A549 (cell line): ENCODE measurements around the gene UBQLN1. TPM values are rescaled to one million over a fixed set of nuclear protein-coding genes. Genes with fewer than 3 reads are reported as not detected.
A peak's percentile ranks its signal among the peaks of the same experiment; 100 is the strongest.

ENCODE experiments used
- ATAC-seq, 2 experiments: fragments of 200-7000 bp in 1 of 2; fragments of >200 bp in 1 of 2; cut with Nextera tagmentation in 1 of 2; cut with Tn5 transposase in 1 of 2; 3 replicates each; pipeline versions ENCODE4 v1.8.0 to v1.9.1; 2018 to 2020; ENCODE audit warnings: mild to moderate bottlenecking in 1 of 2, moderate library complexity in 1 of 2
- CTCF ChIA-PET: fragments of 300-600 bp; sonication (Branson Sonifier 250); formaldehyde crosslinking; extraction: SDS; loops from one replicate; lab custom pipeline; 2021; ENCODE audit warnings: antibody characterized with exemption, inconsistent platforms; lab: Yijun Ruan, JAX
- POLR2A ChIA-PET: fragments of 350-600 bp; formaldehyde crosslinking; extraction: SDS; loops from one replicate; lab custom pipeline; 2021; ENCODE audit warnings: antibody characterized with exemption, inconsistent platforms; lab: Yijun Ruan, JAX
- DNase-seq, 2 experiments: peaks; one replicate each; pipeline versions ENCODE4 v3.0.0 to v3.0.0-alpha.2; 2011 to 2016; ENCODE audit warnings: low read depth in 1 of 2, low spot score in 1 of 2
- FAIRE-seq: peaks from 2 replicates; lab custom pipeline; 2011; peaks lifted over from hg19 to GRCh38; lab: Jason Lieb, UNC
- H3K27ac ChIP-seq, 2 experiments: fragments of >200 bp; sonication (Bioruptor Twin); formaldehyde crosslinking; 3 replicates each; pipeline ENCODE4 v1.5.1; 2016 to 2017
- H3K4me1 ChIP-seq: fragments of >200 bp; sonication (Bioruptor Twin); formaldehyde crosslinking; 3 replicates; pipeline ENCODE4 v1.6.1; 2016
- H3K4me2 ChIP-seq: fragments of >200 bp; sonication (Bioruptor Twin); formaldehyde crosslinking; 3 replicates; pipeline ENCODE4 v1.6.1; 2016
- H3K4me3 ChIP-seq: fragments of >200 bp; sonication (Bioruptor Twin); formaldehyde crosslinking; 3 replicates; pipeline ENCODE4 v1.5.1; 2016
- H3K9me3 ChIP-seq: fragments of >200 bp; sonication (Bioruptor Twin); formaldehyde crosslinking; 3 replicates; pipeline ENCODE4 v1.6.1; 2016
- BHLHE40 ChIP-seq: IDR thresholded peaks from 2 replicates; pipeline ENCODE4 v1.6.1; 2012; ENCODE audit warnings: low read depth, low read length, inconsistent platforms
- EHF ChIP-seq: fragments of 250-450 bp; sonication (Bioruptor Pico); IDR thresholded peaks from 2 replicates; pipeline ENCODE4 v1.5.0; 2020; ENCODE audit warnings: mild to moderate bottlenecking
- EHMT2 ChIP-seq: fragments of 200-600 bp; sonication (generic); IDR thresholded peaks from 2 replicates; pipeline ENCODE4 v1.6.1; 2016; ENCODE audit warnings: antibody characterized with exemption, low read depth, mild to moderate bottlenecking, moderate library complexity
- GATA3 ChIP-seq: IDR thresholded peaks from 2 replicates; pipeline ENCODE4 v1.6.1; 2012; ENCODE audit warnings: borderline replicate concordance
- HEYL ChIP-seq: fragments of 250-450 bp; sonication (Bioruptor Pico); IDR thresholded peaks from 2 replicates; pipeline ENCODE4 v1.8.0; 2021; ENCODE audit warnings: mild to moderate bottlenecking, moderate library complexity
- JUN ChIP-seq, 2 experiments: fragments of >200 bp; sonication (Bioruptor Twin); formaldehyde crosslinking; IDR thresholded peaks; 2 replicates in 1 of 2; 3 replicates in 1 of 2; pipeline ENCODE4 v1.6.1; 2016 to 2017
- KDM1A ChIP-seq: fragments of 200-600 bp; sonication (generic); IDR thresholded peaks from 2 replicates; pipeline ENCODE4 v1.6.1; 2016; ENCODE audit warnings: low read depth, mild to moderate bottlenecking
- MAZ ChIP-seq: fragments of 150-350 bp; IDR thresholded peaks from 2 replicates; pipeline ENCODE4 v1.6.1; 2014; ENCODE audit warnings: antibody characterized with exemption, low read depth, low read length, borderline replicate concordance
- MYC ChIP-seq: IDR thresholded peaks from 2 replicates; pipeline ENCODE4 v1.6.1; 2012; ENCODE audit warnings: mild to moderate bottlenecking, inconsistent platforms, low read length, improper control_type of control experiment, borderline replicate concordance
- NFE2L2 ChIP-seq: fragments of 150-350 bp; conservative IDR thresholded peaks from 2 replicates; pipeline ENCODE4 v1.6.1; 2014; ENCODE audit warnings: low read length
- NPAS2 ChIP-seq: fragments of 250-450 bp; sonication (Bioruptor Pico); IDR thresholded peaks from 2 replicates; pipeline ENCODE4 v1.8.0; 2022; ENCODE audit warnings: mild to moderate bottlenecking, moderate library complexity, borderline replicate concordance
- PHF8 ChIP-seq: fragments of 200-600 bp; sonication (generic); IDR thresholded peaks from 2 replicates; pipeline ENCODE4 v1.6.1; 2016; ENCODE audit warnings: low read depth, mild to moderate bottlenecking, antibody characterized with exemption, moderate library complexity, borderline replicate concordance
- POLR2A ChIP-seq: IDR thresholded peaks from 2 replicates; pipeline ENCODE4 v1.6.1; 2012; ENCODE audit warnings: mild to moderate bottlenecking, low read length
- RAD21 ChIP-seq, 2 experiments: fragments of >200 bp in 1 of 2; sonication (Bioruptor Twin) in 1 of 2; formaldehyde crosslinking in 1 of 2; IDR thresholded peaks in 1 of 2; conservative IDR thresholded peaks in 1 of 2; 2 replicates in 1 of 2; 3 replicates in 1 of 2; pipeline ENCODE4 v1.6.1; 2012 to 2018; ENCODE audit warnings: inconsistent platforms in 1 of 2
- RFX5 ChIP-seq: fragments of 450-650 bp; IDR thresholded peaks from 2 replicates; pipeline ENCODE4 v1.7.1; 2014; ENCODE audit warnings: antibody characterized with exemption, mild to moderate bottlenecking, moderate library complexity
- RNF2 ChIP-seq: fragments of 200-600 bp; sonication (generic); IDR thresholded peaks from 2 replicates; pipeline ENCODE4 v1.6.1; 2016; ENCODE audit warnings: low read depth, mild to moderate bottlenecking, antibody characterized with exemption, moderate library complexity, borderline replicate concordance
- SREBF2 ChIP-seq: fragments of 450-650 bp; IDR thresholded peaks from 2 replicates; pipeline ENCODE4 v1.6.1; 2014; ENCODE audit warnings: mild to moderate bottlenecking, moderate library complexity
- TP53 ChIP-seq: fragments of 250-450 bp; sonication (Bioruptor Pico); IDR thresholded peaks from 2 replicates; pipeline ENCODE4 v1.5.0; 2021; ENCODE audit warnings: mild to moderate bottlenecking, moderate library complexity
- ZC3H11A ChIP-seq: fragments of 450-650 bp; IDR thresholded peaks from 2 replicates; pipeline ENCODE4 v1.6.1; 2014; ENCODE audit warnings: antibody characterized with exemption, mild to moderate bottlenecking
- ZFP36 ChIP-seq: fragments of 450-650 bp; IDR thresholded peaks from 2 replicates; pipeline ENCODE4 v1.6.1; 2014; ENCODE audit warnings: borderline replicate concordance; ENCODE audit not compliant: partially characterized antibody
- WGBS: methylation state at CpG from one replicate; pipeline ENCODE4 v1.1.6; 2017; ENCODE audit errors: missing lambda C conversion rate; 5-methylcytosine and 5-hydroxymethylcytosine counted together
- polyA plus RNA-seq, 4 experiments: library from polyadenylated mRNA; depleted of rRNA in 3 of 4; stranded (reverse); fragments of >200 nt; fragmentation: RNase III in 1 of 4; extraction: RNeasy Plus Mini Kit Qiagen cat#74134 plus additional on column Dnase treatment in 1 of 4; gene quantifications; 2 replicates in 3 of 4; 3 replicates in 1 of 4; pipeline ENCODE4 v1.2.3, GENCODE V29; 2011 to 2017
- TF ChIP-seq, protein P1 (sequence below): fragments of >200 bp; sonication (Bioruptor Twin); formaldehyde crosslinking; IDR thresholded peaks from 3 replicates; pipeline ENCODE4 v1.6.1; 2016
- TF ChIP-seq, protein P2 (sequence below): fragments of >200 bp; sonication (Bioruptor Twin); formaldehyde crosslinking; IDR thresholded peaks from 2 replicates; pipeline ENCODE4 v1.6.1; 2016
- TF ChIP-seq, protein P3 (sequence below): fragments of >200 bp; sonication (Bioruptor Twin); formaldehyde crosslinking; IDR thresholded peaks from 3 replicates; pipeline ENCODE4 v1.5.1; 2016
- TF ChIP-seq, protein P4 (sequence below): fragments of 250-450 bp; sonication (Bioruptor Pico); IDR thresholded peaks from 2 replicates; pipeline ENCODE4 v1.5.0; 2020; ENCODE audit warnings: low read depth, mild to moderate bottlenecking, moderate library complexity
- TF ChIP-seq, protein P5 (sequence below): IDR thresholded peaks from 2 replicates; pipeline ENCODE4 v1.6.1; 2012; ENCODE audit warnings: low read depth, borderline replicate concordance
- TF ChIP-seq, protein P6 (sequence below): fragments of 150-350 bp; IDR thresholded peaks from 2 replicates; pipeline ENCODE4 v1.6.1; 2014; ENCODE audit warnings: low read depth, mild to moderate bottlenecking, low read length

Gene UBQLN1
- polyA plus RNA-seq, 2 of the 4 experiments (the other 2 are of a cell fraction), result 93.5 to 187 TPM

DNA sequence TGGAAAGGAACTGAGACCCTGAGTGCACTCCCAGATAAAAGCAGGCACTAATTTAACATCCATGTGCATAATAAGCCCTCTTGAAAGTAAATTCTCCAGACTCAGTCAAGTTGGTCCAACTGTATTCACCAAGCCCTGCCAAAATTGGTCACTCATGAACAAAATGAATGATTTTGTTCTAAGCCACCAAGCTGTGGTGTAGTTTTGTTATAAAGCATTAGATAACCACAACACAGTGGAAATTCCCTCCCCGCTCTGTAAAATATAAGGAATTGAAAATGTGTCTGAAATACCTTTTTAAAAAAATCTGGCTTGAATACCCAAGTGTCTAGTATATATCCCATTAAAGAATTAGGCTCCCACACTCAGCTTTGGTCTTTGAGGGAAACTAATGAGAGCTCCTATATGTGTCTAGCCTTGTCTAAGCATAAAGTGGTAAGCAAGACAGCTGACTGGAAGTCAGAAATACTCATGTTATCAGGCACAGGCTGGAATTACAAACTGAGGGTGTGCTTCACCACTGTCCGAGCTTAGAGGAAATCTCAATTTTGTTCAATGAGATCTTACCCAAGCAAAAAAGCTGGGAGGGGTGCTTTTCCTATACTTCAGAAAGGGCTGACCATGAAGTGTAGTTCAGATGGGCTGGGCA is 51.6 kb downstream of the UBQLN1 start:
- TF ChIP-seq NPAS2 (CRISPR knock-in tag) (no peak), NFE2L2 (no peak), KDM1A (no peak), BHLHE40 (no peak), POLR2A (no peak), TP53 (CRISPR knock-in tag) (no peak), HEYL (no peak), MAZ (no peak), SREBF2 (no peak)
- TF ChIP-seq, protein P1, sequence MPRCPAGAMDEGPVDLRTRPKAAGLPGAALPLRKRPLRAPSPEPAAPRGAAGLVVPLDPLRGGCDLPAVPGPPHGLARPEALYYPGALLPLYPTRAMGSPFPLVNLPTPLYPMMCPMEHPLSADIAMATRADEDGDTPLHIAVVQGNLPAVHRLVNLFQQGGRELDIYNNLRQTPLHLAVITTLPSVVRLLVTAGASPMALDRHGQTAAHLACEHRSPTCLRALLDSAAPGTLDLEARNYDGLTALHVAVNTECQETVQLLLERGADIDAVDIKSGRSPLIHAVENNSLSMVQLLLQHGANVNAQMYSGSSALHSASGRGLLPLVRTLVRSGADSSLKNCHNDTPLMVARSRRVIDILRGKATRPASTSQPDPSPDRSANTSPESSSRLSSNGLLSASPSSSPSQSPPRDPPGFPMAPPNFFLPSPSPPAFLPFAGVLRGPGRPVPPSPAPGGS, result no peak
- TF ChIP-seq, protein P2, sequence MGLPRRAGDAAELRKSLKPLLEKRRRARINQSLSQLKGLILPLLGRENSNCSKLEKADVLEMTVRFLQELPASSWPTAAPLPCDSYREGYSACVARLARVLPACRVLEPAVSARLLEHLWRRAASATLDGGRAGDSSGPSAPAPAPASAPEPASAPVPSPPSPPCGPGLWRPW, result no peak
- TF ChIP-seq, protein P3, sequence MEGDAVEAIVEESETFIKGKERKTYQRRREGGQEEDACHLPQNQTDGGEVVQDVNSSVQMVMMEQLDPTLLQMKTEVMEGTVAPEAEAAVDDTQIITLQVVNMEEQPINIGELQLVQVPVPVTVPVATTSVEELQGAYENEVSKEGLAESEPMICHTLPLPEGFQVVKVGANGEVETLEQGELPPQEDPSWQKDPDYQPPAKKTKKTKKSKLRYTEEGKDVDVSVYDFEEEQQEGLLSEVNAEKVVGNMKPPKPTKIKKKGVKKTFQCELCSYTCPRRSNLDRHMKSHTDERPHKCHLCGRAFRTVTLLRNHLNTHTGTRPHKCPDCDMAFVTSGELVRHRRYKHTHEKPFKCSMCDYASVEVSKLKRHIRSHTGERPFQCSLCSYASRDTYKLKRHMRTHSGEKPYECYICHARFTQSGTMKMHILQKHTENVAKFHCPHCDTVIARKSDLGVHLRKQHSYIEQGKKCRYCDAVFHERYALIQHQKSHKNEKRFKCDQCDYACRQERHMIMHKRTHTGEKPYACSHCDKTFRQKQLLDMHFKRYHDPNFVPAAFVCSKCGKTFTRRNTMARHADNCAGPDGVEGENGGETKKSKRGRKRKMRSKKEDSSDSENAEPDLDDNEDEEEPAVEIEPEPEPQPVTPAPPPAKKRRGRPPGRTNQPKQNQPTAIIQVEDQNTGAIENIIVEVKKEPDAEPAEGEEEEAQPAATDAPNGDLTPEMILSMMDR, result no peak
- TF ChIP-seq, protein P4, sequence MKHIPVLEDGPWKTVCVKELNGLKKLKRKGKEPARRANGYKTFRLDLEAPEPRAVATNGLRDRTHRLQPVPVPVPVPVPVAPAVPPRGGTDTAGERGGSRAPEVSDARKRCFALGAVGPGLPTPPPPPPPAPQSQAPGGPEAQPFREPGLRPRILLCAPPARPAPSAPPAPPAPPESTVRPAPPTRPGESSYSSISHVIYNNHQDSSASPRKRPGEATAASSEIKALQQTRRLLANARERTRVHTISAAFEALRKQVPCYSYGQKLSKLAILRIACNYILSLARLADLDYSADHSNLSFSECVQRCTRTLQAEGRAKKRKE, result no peak
- TF ChIP-seq, protein P5, sequence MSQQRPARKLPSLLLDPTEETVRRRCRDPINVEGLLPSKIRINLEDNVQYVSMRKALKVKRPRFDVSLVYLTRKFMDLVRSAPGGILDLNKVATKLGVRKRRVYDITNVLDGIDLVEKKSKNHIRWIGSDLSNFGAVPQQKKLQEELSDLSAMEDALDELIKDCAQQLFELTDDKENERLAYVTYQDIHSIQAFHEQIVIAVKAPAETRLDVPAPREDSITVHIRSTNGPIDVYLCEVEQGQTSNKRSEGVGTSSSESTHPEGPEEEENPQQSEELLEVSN, result no peak
- Histone ChIP-seq H3K4me1 (no peaks in the 10 kb centered on the region), H3K9me3 (0 out of 3 replicates have a peak, but pooled peaks cover 2% of the 10 kb centered on the region), H3K4me3 (no peak overlapping the region), H3K27ac (no peak overlapping the region), H3K4me2 (no peak overlapping the region)
- 93% methylated on average over 2 of the region's 2 CpGs for WGBS
- ATAC-seq, result 0 out of 6 replicates have a peak, but pooled peaks of 1 of the 2 experiments have one; percentile 13
- FAIRE-seq, result no peak
- POLR2A ChIA-PET, result interaction anchor here (1.2 kb wide), 1 partner anchor 52 kb away, joined by 3 read pairs; no protein-coding TSS in a partner anchor
- DNase-seq, result no peak
- CTCF ChIA-PET, result interaction anchor here (1.3 kb wide), 1 partner anchor 12 kb away, joined by 5 read pairs; no protein-coding TSS in a partner anchor

DNA sequence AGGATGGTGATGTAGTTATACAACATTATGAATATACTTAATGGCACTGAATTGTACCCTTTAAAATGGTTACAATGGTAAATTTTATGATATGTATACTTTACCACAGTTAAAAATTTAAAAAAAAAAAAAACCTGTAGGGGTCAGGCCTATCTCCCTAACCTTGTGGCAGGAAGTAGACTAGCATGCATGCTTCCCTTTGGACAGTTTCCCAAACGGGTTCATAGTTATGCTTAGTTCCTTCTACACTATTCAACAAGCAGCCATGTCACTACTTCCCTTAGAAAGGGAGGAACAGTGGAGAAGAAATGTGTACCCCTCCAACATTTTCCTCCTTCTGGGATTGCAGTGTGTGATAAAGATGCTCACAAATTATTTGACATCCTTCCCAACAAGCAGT is 52.3 kb downstream of the UBQLN1 start:
- H3K27ac ChIP-seq, result no peak overlapping the region
- H3K4me3 ChIP-seq, result no peak overlapping the region
- WGBS, result 81% methylated on average over 1 of the region's 1 CpG
- ChIA-PET CTCF (no interaction called here), POLR2A (interaction anchor here (1.2 kb wide), 1 partner anchor 53 kb away, joined by 3 read pairs; no protein-coding TSS in a partner anchor)
- TF ChIP-seq RFX5 (no peak), ZFP36 (no peak), JUN (IDR thresholded peaks at IDR 0.05) (no peak), TP53 (CRISPR knock-in tag) (no peak), ZC3H11A (no peak), EHF (CRISPR knock-in tag) (no peak), MAZ (no peak), GATA3 (no peak), RNF2 (no peak), BHLHE40 (no peak), EHMT2 (no peak), RAD21 (conservative IDR thresholded peaks at IDR 0.05 in 1 of 2, IDR thresholded peaks at IDR 0.05 in 1 of 2) (no peak), SREBF2 (no peak), PHF8 (no peak), MYC (no peak)
- TF ChIP-seq, protein P3, result no peak
- TF ChIP-seq, protein P5, result no peak
- TF ChIP-seq, protein P6, sequence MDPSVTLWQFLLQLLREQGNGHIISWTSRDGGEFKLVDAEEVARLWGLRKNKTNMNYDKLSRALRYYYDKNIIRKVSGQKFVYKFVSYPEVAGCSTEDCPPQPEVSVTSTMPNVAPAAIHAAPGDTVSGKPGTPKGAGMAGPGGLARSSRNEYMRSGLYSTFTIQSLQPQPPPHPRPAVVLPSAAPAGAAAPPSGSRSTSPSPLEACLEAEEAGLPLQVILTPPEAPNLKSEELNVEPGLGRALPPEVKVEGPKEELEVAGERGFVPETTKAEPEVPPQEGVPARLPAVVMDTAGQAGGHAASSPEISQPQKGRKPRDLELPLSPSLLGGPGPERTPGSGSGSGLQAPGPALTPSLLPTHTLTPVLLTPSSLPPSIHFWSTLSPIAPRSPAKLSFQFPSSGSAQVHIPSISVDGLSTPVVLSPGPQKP, result no peak
- DNase-seq (no peak), FAIRE-seq (no peak), ATAC-seq (no peak)
- H3K4me2 ChIP-seq, result no peak overlapping the region
- 0 out of 3 replicates have a peak, but pooled peaks cover 2% of the 10 kb centered on the region for H3K9me3 ChIP-seq
- H3K4me1 ChIP-seq, result no peaks in the 10 kb centered on the region
